WTC11 (cell line): Measurements from ENCODE around the gene DLAT. TPM values are rescaled to one million over a fixed set of nuclear protein-coding genes. Genes with fewer than 3 reads are reported as not detected.

Experiments used
- ATAC-seq: fragments of 200-7000 bp; cut with Tn5 transposase; 2 replicates; pipeline ENCODE4 v1.10.0; 2021; ENCODE audit warnings: mild to moderate bottlenecking, moderate library complexity
- CTCF ChIA-PET: fragments of 300-600 bp; sonication (Branson Sonifier 250); formaldehyde crosslinking; loops from one replicate; lab custom pipeline; 2021; ENCODE audit warnings: antibody characterized with exemption; lab: Charles Lee
- POLR2A ChIA-PET: fragments of 350-600 bp; sonication (Branson Sonifier 250); formaldehyde crosslinking; loops from one replicate; lab custom pipeline; 2021; ENCODE audit warnings: antibody characterized with exemption; lab: Charles Lee
- DNase-seq: peaks from one replicate; pipeline ENCODE4 v3.0.0; 2021; ENCODE audit warnings: low spot score
- H3K27ac Mint-ChIP-seq: 2 replicates; pipeline ENCODE4 v1.8.0; 2021; ENCODE audit warnings: mixed read lengths
- H3K27me3 Mint-ChIP-seq: 2 replicates; pipeline ENCODE4 v1.8.0; 2021; ENCODE audit warnings: low read depth, mild to moderate bottlenecking, moderate library complexity, mixed read lengths
- H3K36me3 Mint-ChIP-seq: 2 replicates; pipeline ENCODE4 v1.8.0; 2021; ENCODE audit warnings: mixed read lengths
- H3K4me1 Mint-ChIP-seq: 2 replicates; pipeline ENCODE4 v1.8.0; 2022; ENCODE audit warnings: mixed read lengths
- H3K4me3 Mint-ChIP-seq: 2 replicates; pipeline ENCODE4 v1.8.0; 2021; ENCODE audit warnings: mild to moderate bottlenecking, moderate library complexity, mixed read lengths
- H3K9me3 Mint-ChIP-seq: 2 replicates; pipeline ENCODE4 v1.8.0; 2021; ENCODE audit warnings: mixed read lengths
- CBFB ChIP-seq: sonication (generic); formaldehyde crosslinking; IDR thresholded peaks from 2 replicates; pipeline ENCODE4 v1.8.1; 2022; ENCODE audit warnings: mild to moderate bottlenecking, low read depth, missing genetic modification reagents
- CREB1 ChIP-seq: sonication (generic); formaldehyde crosslinking; IDR thresholded peaks from 2 replicates; pipeline ENCODE4 v1.8.0; 2023; ENCODE audit warnings: mild to moderate bottlenecking, missing genetic modification reagents
- CREM ChIP-seq: sonication (generic); formaldehyde crosslinking; IDR thresholded peaks from 2 replicates; pipeline ENCODE4 v1.8.1; 2022; ENCODE audit warnings: mild to moderate bottlenecking, missing genetic modification reagents, moderate library complexity
- E2F4 ChIP-seq: sonication (generic); formaldehyde crosslinking; IDR thresholded peaks from 2 replicates; pipeline ENCODE4 v1.8.1; 2022; ENCODE audit warnings: low read depth, mild to moderate bottlenecking, moderate library complexity, missing genetic modification reagents, borderline replicate concordance
- FOXP1 ChIP-seq: sonication (generic); formaldehyde crosslinking; IDR thresholded peaks from 2 replicates; pipeline ENCODE4 v1.8.0; 2022; ENCODE audit warnings: missing genetic modification reagents, mild to moderate bottlenecking, moderate library complexity, borderline replicate concordance
- NFYB ChIP-seq: sonication (generic); formaldehyde crosslinking; conservative IDR thresholded peaks from 2 replicates; pipeline ENCODE4 v1.8.0; 2022; ENCODE audit warnings: low read depth, missing genetic modification reagents
- PRDM15 ChIP-seq: sonication (generic); formaldehyde crosslinking; IDR thresholded peaks from 2 replicates; pipeline ENCODE4 v1.8.0; 2022; ENCODE audit warnings: missing genetic modification reagents
- SMAD4 ChIP-seq: sonication (generic); formaldehyde crosslinking; IDR thresholded peaks from 2 replicates; pipeline ENCODE4 v1.8.0; 2022; ENCODE audit warnings: mild to moderate bottlenecking, missing genetic modification reagents
- STAT6 ChIP-seq: sonication (generic); formaldehyde crosslinking; conservative IDR thresholded peaks from 2 replicates; pipeline ENCODE4 v1.8.1; 2023; ENCODE audit warnings: mild to moderate bottlenecking, low read depth, missing genetic modification reagents, moderate library complexity
- TEAD4 ChIP-seq: sonication (generic); formaldehyde crosslinking; IDR thresholded peaks from 2 replicates; pipeline ENCODE4 v1.8.0; 2022; ENCODE audit warnings: mild to moderate bottlenecking, missing genetic modification reagents
- USF1 ChIP-seq: sonication (generic); formaldehyde crosslinking; IDR thresholded peaks from 2 replicates; pipeline ENCODE4 v1.8.0; 2022; ENCODE audit warnings: mild to moderate bottlenecking, missing genetic modification reagents
- ZBTB21 ChIP-seq: sonication (generic); formaldehyde crosslinking; IDR thresholded peaks from 2 replicates; pipeline ENCODE4 v1.8.1; 2023; ENCODE audit warnings: mild to moderate bottlenecking, missing genetic modification reagents, borderline replicate concordance
- ZNF138 ChIP-seq: sonication (generic); formaldehyde crosslinking; conservative IDR thresholded peaks from 2 replicates; pipeline ENCODE4 v1.8.1; 2022; ENCODE audit warnings: mild to moderate bottlenecking, moderate library complexity, missing genetic modification reagents
- ZNF219 ChIP-seq: sonication (generic); formaldehyde crosslinking; IDR thresholded peaks from 2 replicates; pipeline ENCODE4 v1.8.0; 2023; ENCODE audit warnings: missing genetic modification reagents, mild to moderate bottlenecking, borderline replicate concordance
- ZNF396 ChIP-seq: fragments of 250-450 bp; sonication (Bioruptor Pico); IDR thresholded peaks from 2 replicates; pipeline ENCODE4 v1.8.0; 2021; ENCODE audit warnings: mild to moderate bottlenecking, moderate library complexity, borderline replicate concordance
- total RNA-seq: library from RNA; stranded (reverse); gene quantifications from 3 replicates; pipeline ENCODE4 v1.2.3, GENCODE V29; 2021
- TF ChIP-seq, protein P1 (sequence below): fragments of 250-450 bp; sonication (Bioruptor Pico); conservative IDR thresholded peaks from 2 replicates; pipeline ENCODE4 v1.9.0; 2021; ENCODE audit warnings: mild to moderate bottlenecking
- TF ChIP-seq, protein P2 (sequence below): sonication (generic); formaldehyde crosslinking; IDR thresholded peaks from 2 replicates; pipeline ENCODE4 v1.8.1; 2023; ENCODE audit warnings: mild to moderate bottlenecking, missing genetic modification reagents, borderline replicate concordance

Gene DLAT
- total RNA-seq, 1 experiment from 2014 or later: 60.4 TPM

DNA sequence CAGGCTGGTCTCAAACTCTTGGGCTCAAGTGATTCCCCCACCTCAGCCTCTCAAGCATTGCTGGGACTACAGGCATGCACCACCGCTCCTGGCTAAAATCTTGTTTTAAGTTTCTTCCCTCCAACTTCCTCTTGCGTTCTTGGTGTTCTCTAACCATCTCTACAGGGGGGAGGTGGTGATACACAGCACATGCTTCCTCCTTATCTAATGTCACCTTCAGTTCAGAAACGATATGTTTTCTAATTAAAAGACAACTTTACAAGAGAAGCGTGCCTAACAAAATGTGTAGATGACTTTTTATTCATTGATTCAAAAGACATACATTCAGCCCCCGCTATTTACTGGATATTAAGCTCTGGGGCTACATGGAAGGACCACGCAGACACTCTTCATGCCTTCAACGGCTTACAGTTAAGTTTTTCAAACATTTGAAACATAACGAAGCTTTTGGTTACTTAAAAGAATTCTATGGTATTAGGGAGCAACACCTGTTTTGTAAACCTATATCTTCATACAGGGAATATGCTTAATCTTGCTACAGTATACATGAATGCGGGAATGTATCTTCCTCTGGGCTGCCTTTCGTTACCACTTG, 933 bp upstream of the DLAT start:
- peak overlapping the region; percentile 98 for H3K4me3 Mint-ChIP-seq
- H3K9me3 Mint-ChIP-seq: no peaks in the 10 kb centered on the region
- CTCF ChIA-PET: interaction anchor here (1.0 to 1.9 kb wide), 5 partner anchors 18 to 153 kb away, joined by 3 to 10 read pairs (median 4); partner anchors contain the start of gene ALG9
- no peaks in the 10 kb centered on the region for H3K27me3 Mint-ChIP-seq
- peak overlapping the region; percentile 99 for H3K27ac Mint-ChIP-seq
- no peak for DNase-seq
- POLR2A ChIA-PET: no interaction called here
- peaks cover 13% of the 10 kb centered on the region for H3K4me1 Mint-ChIP-seq
- peaks cover 19% of the 10 kb centered on the region for H3K36me3 Mint-ChIP-seq
- no peak for TF ChIP-seq PRDM15 (CRISPR knock-in tag)
- TF ChIP-seq CREB1 (CRISPR knock-in tag): no peak
- TF ChIP-seq STAT6 (CRISPR knock-in tag): no peak
- no peak for TF ChIP-seq USF1 (CRISPR knock-in tag)
- TF ChIP-seq TEAD4: no peak
- TF ChIP-seq SMAD4: no peak
- TF ChIP-seq ZNF396 (CRISPR knock-in tag): no peak
- TF ChIP-seq, protein P1, sequence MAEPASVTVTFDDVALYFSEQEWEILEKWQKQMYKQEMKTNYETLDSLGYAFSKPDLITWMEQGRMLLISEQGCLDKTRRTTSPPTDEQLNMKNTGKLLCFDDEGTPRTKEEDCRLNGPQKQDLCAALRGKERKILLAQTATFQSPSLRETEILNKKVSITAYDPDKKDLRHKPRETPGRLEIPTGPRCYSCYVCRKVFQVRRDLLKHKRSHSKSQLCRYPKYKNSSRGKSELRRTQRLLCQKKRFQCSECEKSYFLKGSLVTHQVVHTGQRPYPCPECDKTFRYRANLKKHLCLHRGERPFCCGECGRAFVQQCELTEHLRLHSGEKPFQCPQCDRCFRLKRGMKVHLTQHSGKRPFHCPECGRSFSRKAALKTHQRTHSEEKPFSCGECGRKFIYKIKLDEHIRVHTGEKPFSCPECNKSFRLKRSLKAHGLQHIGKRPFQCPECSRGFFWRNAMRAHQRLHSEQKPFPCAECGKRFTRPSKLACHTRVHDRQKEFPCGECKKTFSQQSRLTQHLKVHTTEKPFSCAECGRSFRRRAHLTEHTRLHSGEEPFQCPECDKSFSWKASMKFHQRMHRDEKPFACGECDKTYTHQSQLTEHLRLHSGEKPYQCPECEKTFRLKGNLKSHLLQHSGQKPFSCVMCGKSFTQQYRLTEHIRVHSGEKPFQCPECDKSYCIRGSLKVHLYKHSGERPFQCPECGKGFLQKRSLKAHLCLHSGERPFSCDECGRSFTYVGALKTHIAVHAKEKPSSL (CRISPR knock-in tag): no peak
- TF ChIP-seq E2F4 (CRISPR knock-in tag): no peak
- no peak for TF ChIP-seq CREM (CRISPR knock-in tag)
- no peak for TF ChIP-seq CBFB (CRISPR knock-in tag)
- TF ChIP-seq, protein P2, sequence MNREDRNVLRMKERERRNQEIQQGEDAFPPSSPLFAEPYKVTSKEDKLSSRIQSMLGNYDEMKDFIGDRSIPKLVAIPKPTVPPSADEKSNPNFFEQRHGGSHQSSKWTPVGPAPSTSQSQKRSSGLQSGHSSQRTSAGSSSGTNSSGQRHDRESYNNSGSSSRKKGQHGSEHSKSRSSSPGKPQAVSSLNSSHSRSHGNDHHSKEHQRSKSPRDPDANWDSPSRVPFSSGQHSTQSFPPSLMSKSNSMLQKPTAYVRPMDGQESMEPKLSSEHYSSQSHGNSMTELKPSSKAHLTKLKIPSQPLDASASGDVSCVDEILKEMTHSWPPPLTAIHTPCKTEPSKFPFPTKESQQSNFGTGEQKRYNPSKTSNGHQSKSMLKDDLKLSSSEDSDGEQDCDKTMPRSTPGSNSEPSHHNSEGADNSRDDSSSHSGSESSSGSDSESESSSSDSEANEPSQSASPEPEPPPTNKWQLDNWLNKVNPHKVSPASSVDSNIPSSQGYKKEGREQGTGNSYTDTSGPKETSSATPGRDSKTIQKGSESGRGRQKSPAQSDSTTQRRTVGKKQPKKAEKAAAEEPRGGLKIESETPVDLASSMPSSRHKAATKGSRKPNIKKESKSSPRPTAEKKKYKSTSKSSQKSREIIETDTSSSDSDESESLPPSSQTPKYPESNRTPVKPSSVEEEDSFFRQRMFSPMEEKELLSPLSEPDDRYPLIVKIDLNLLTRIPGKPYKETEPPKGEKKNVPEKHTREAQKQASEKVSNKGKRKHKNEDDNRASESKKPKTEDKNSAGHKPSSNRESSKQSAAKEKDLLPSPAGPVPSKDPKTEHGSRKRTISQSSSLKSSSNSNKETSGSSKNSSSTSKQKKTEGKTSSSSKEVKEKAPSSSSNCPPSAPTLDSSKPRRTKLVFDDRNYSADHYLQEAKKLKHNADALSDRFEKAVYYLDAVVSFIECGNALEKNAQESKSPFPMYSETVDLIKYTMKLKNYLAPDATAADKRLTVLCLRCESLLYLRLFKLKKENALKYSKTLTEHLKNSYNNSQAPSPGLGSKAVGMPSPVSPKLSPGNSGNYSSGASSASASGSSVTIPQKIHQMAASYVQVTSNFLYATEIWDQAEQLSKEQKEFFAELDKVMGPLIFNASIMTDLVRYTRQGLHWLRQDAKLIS (CRISPR knock-in tag): no peak
- TF ChIP-seq NFYB (CRISPR knock-in tag): no peak
- no peak for TF ChIP-seq ZBTB21
- no peak for TF ChIP-seq ZNF138
- TF ChIP-seq ZNF219 (CRISPR knock-in tag): no peak
- no peak for TF ChIP-seq FOXP1 (CRISPR knock-in tag)
- ATAC-seq: no peak; the same call in 1 of the 2 replicates
